K562 (cell line): ENCODE data around the gene KCTD13. TPM values are rescaled to one million over a fixed set of nuclear protein-coding genes. Genes with fewer than 3 reads are reported as not detected.

Source experiments
- ARID2 ChIP-seq: fragments of 450-650 bp; IDR thresholded peaks from 2 replicates; pipeline ENCODE4 v1.6.1; 2017; ENCODE audit warnings: antibody characterized with exemption, mild to moderate bottlenecking
- CHD4 ChIP-seq: fragments of 200-600 bp; sonication (generic); IDR thresholded peaks from 3 replicates; pipeline ENCODE4 v1.6.1; 2012; ENCODE audit warnings: low read depth, mild to moderate bottlenecking, mixed read lengths, low read length, inconsistent platforms; ENCODE audit not compliant: insufficient read depth, insufficient replicate concordance, poor library complexity, severe bottlenecking
- CREM ChIP-seq: IDR thresholded peaks from 2 replicates; pipeline ENCODE4 v1.6.1; 2014; ENCODE audit warnings: antibody characterized with exemption, low read depth
- FIP1L1 ChIP-seq: fragments of 200-400 bp; formaldehyde crosslinking; IDR thresholded peaks from 2 replicates; pipeline ENCODE4 v1.6.1; 2018; ENCODE audit warnings: mild to moderate bottlenecking, low read depth, low read length; ENCODE audit not compliant: poor library complexity, severe bottlenecking
- GABPB2 ChIP-seq: fragments of 250-450 bp; sonication (Bioruptor Pico); conservative IDR thresholded peaks from 2 replicates; pipeline ENCODE4 v1.5.1; 2021; ENCODE audit warnings: mild to moderate bottlenecking
- GATAD2B ChIP-seq: fragments of 450-650 bp; IDR thresholded peaks from 2 replicates; pipeline ENCODE4 v1.6.1; 2017; ENCODE audit warnings: mild to moderate bottlenecking, borderline replicate concordance
- HCFC1 ChIP-seq: IDR thresholded peaks from 2 replicates; pipeline ENCODE4 v1.6.1; 2012; ENCODE audit warnings: low read depth, low read length, improper control_type of control experiment
- HMGN3 ChIP-seq: IDR thresholded peaks from 2 replicates; pipeline ENCODE4 v1.6.1; 2011; ENCODE audit warnings: borderline replicate concordance, low read depth, mild to moderate bottlenecking, mixed read lengths, low read length; ENCODE audit not compliant: insufficient read length; ENCODE audit errors: extremely low read depth
- HNRNPK ChIP-seq: fragments of 200-400 bp; formaldehyde crosslinking; IDR thresholded peaks from one replicate; pipeline ENCODE4 v1.6.1; 2018; ENCODE audit warnings: mild to moderate bottlenecking, low read depth, low read length; ENCODE audit not compliant: poor library complexity, severe bottlenecking
- ILF3 ChIP-seq: fragments of 450-650 bp; IDR thresholded peaks from 2 replicates; pipeline ENCODE4 v1.6.1; 2018; ENCODE audit warnings: antibody characterized with exemption, mild to moderate bottlenecking, moderate library complexity, borderline replicate concordance
- KDM1A ChIP-seq, 2 experiments: fragments of 450-650 bp; IDR thresholded peaks; 2 replicates each; pipeline ENCODE4 v1.6.1; 2016; ENCODE audit warnings: mild to moderate bottlenecking in 2 of 2
- KLF16 ChIP-seq: IDR thresholded peaks from 2 replicates; pipeline ENCODE4 v1.6.1; 2016; ENCODE audit warnings: antibody characterized with exemption
- LEF1 ChIP-seq: fragments of 450-650 bp; IDR thresholded peaks from 2 replicates; pipeline ENCODE4 v1.6.1; 2016; ENCODE audit warnings: mild to moderate bottlenecking
- MEIS2 ChIP-seq: fragments of 450-650 bp; IDR thresholded peaks from 2 replicates; pipeline ENCODE4 v1.6.1; 2014; ENCODE audit warnings: mild to moderate bottlenecking; ENCODE audit not compliant: partially characterized antibody
- NR4A1 ChIP-seq, 2 experiments: fragments of 250-450 bp in 1 of 2; fragments of 450-650 bp in 1 of 2; sonication (Bioruptor Pico) in 1 of 2; IDR thresholded peaks; 2 replicates each; pipeline versions ENCODE4 v1.4.0 to v1.6.1; 2016 to 2020; ENCODE audit warnings: mild to moderate bottlenecking in 2 of 2, missing compliant biosample characterization in 1 of 2, missing genetic modification characterization in 1 of 2, moderate library complexity in 1 of 2
- SPI1 ChIP-seq: IDR thresholded peaks from 2 replicates; pipeline ENCODE4 v1.6.1; 2011; ENCODE audit warnings: low read depth, low read length, control low read depth, borderline replicate concordance
- ZBTB17 ChIP-seq: fragments of 450-650 bp; formaldehyde crosslinking; IDR thresholded peaks from 2 replicates; pipeline ENCODE4 v1.4.0; 2020; ENCODE audit warnings: mild to moderate bottlenecking
- ZEB2 ChIP-seq: fragments of 450-650 bp; IDR thresholded peaks from 2 replicates; pipeline ENCODE4 v1.6.1; 2016
- ZNF274 ChIP-seq: IDR thresholded peaks from 2 replicates; pipeline ENCODE4 v1.6.1; 2011; ENCODE audit warnings: low read depth, mild to moderate bottlenecking, low read length, moderate library complexity, borderline replicate concordance
- polyA plus RNA-seq, 8 experiments: library from polyadenylated mRNA; depleted of rRNA in 4 of 8; stranded (reverse) in 5 of 8; unstranded in 3 of 8; fragments of >200 nt; fragmentation: Nextera tagmentation in 2 of 8; fragmentation: Illumina TruSeq in 1 of 8; extraction: Ambion mirVana in 2 of 8; extraction: Trizol in 1 of 8; gene quantifications; 2 replicates each; pipeline versions ENCODE4 v1.2.1 to v1.2.3, GENCODE V29; 2011 to 2014; ENCODE audit warnings: inconsistent platforms in 1 of 8, missing spikeins in 1 of 8
- total RNA-seq, 7 experiments: library from RNA; depleted of rRNA in 6 of 7; stranded (reverse); fragments of >200 nt in 6 of 7; fragmentation: Illumina TruSeq in 2 of 7; extraction: Trizol in 2 of 7; gene quantifications; 2 replicates each; pipeline versions ENCODE4 v1.2.1 to v1.2.3, GENCODE V29; 2011 to 2021; ENCODE audit warnings: low replicate concordance in 1 of 7
- TF ChIP-seq, protein P1 (sequence below): sonication (generic); formaldehyde crosslinking; IDR thresholded peaks from 2 replicates; pipeline ENCODE4 v1.8.1; 2022; ENCODE audit warnings: missing genetic modification reagents
- TF ChIP-seq, protein P2 (sequence below): fragments of 250-450 bp; sonication (Bioruptor Pico); IDR thresholded peaks from 2 replicates; pipeline ENCODE4 v1.4.0; 2020
- TF ChIP-seq, protein P3 (sequence below): sonication (generic); formaldehyde crosslinking; IDR thresholded peaks from 2 replicates; pipeline ENCODE4 v1.8.0; 2022; ENCODE audit warnings: mild to moderate bottlenecking, low read depth, missing genetic modification reagents
- TF ChIP-seq, protein P4 (sequence below): sonication (generic); formaldehyde crosslinking; IDR thresholded peaks from 2 replicates; pipeline ENCODE4 v1.8.1; 2023; ENCODE audit warnings: mild to moderate bottlenecking, missing genetic modification reagents

KCTD13 gene
- total and polyA plus RNA-seq, 9 of the 15 experiments (the other 6 are each of a cell fraction or from before 2014, with no cell fraction given) = 1.0 to 20.6 (median 9.8) TPM

DNA sequence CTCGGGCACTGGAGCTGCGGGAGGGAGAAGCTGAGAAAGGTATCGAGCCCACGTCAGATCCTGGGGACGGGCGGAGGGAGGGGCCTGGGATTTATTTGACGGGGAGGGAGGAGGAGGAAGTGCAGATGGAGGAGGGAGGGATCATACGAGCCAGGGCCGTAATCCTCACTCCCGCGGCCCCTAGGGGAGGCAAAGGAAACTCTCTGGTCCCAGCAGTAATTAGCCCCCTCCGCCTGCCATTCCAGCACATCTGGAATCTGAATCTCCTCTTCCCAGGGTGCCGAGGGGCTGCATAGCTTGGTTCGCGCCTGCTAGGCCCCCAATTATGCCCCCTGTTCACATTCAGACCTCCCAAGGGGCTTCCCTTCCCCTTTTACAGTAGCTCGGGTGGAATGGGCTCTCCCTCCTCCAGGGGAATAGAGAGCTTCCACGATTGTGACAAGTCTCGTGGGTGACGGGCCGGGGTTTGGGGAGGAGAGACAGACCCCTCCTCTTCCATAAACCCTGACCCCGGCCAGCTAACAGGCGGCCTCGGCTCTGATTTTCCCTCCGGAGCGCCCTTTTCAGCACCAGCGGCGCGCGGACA lies 26.4 kb downstream of the KCTD13 start, which contains the start of gene SEZ6L2 (continued):
- TF ChIP-seq, protein P1, sequence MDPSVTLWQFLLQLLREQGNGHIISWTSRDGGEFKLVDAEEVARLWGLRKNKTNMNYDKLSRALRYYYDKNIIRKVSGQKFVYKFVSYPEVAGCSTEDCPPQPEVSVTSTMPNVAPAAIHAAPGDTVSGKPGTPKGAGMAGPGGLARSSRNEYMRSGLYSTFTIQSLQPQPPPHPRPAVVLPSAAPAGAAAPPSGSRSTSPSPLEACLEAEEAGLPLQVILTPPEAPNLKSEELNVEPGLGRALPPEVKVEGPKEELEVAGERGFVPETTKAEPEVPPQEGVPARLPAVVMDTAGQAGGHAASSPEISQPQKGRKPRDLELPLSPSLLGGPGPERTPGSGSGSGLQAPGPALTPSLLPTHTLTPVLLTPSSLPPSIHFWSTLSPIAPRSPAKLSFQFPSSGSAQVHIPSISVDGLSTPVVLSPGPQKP = no peak
- TF ChIP-seq CREM (peak; percentile 60), FIP1L1 (no peak), NR4A1 (CRISPR knock-in tag; IDR thresholded peaks at IDR 0.05) (no peak), NR4A1 (tag; IDR thresholded peaks at IDR 0.05) (no peak), KLF16 (no peak), ZBTB17 (CRISPR knock-in tag) (no peak), GATAD2B (no peak), ARID2 (no peak), HCFC1 (no peak), HNRNPK (no peak), ZNF274 (no peak), GABPB2 (CRISPR knock-in tag) (no peak), HMGN3 (no peak), MEIS2 (no peak), CHD4 (no peak), SPI1 (peak; percentile 66), LEF1 (no peak), ZEB2 (no peak), ILF3 (no peak), KDM1A (IDR thresholded peaks at IDR 0.05) (0 out of 4 replicates have a peak, but pooled peaks of 1 of the 2 experiments have one; percentile 12)
- TF ChIP-seq, protein P2, sequence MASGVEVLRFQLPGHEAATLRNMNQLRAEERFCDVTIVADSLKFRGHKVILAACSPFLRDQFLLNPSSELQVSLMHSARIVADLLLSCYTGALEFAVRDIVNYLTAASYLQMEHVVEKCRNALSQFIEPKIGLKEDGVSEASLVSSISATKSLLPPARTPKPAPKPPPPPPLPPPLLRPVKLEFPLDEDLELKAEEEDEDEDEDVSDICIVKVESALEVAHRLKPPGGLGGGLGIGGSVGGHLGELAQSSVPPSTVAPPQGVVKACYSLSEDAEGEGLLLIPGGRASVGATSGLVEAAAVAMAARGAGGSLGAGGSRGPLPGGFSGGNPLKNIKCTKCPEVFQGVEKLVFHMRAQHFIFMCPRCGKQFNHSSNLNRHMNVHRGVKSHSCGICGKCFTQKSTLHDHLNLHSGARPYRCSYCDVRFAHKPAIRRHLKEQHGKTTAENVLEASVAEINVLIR (CRISPR knock-in tag) = no peak
- TF ChIP-seq, protein P3, sequence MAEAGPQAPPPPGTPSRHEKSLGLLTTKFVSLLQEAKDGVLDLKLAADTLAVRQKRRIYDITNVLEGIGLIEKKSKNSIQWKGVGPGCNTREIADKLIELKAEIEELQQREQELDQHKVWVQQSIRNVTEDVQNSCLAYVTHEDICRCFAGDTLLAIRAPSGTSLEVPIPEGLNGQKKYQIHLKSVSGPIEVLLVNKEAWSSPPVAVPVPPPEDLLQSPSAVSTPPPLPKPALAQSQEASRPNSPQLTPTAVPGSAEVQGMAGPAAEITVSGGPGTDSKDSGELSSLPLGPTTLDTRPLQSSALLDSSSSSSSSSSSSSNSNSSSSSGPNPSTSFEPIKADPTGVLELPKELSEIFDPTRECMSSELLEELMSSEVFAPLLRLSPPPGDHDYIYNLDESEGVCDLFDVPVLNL = no peak
- TF ChIP-seq, protein P4, sequence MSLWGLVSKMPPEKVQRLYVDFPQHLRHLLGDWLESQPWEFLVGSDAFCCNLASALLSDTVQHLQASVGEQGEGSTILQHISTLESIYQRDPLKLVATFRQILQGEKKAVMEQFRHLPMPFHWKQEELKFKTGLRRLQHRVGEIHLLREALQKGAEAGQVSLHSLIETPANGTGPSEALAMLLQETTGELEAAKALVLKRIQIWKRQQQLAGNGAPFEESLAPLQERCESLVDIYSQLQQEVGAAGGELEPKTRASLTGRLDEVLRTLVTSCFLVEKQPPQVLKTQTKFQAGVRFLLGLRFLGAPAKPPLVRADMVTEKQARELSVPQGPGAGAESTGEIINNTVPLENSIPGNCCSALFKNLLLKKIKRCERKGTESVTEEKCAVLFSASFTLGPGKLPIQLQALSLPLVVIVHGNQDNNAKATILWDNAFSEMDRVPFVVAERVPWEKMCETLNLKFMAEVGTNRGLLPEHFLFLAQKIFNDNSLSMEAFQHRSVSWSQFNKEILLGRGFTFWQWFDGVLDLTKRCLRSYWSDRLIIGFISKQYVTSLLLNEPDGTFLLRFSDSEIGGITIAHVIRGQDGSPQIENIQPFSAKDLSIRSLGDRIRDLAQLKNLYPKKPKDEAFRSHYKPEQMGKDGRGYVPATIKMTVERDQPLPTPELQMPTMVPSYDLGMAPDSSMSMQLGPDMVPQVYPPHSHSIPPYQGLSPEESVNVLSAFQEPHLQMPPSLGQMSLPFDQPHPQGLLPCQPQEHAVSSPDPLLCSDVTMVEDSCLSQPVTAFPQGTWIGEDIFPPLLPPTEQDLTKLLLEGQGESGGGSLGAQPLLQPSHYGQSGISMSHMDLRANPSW = no peak
